ENCODE data around the gene AFF3. TPM values are rescaled to one million over a fixed set of nuclear protein-coding genes. Genes with fewer than 3 reads are reported as not detected.

Gene AFF3
- total RNA-seq, 2 experiments from 2014 or later, result 2.6 to 2.9 TPM

- no peaks in the 10 kb centered on the region for H3K9me3 Mint-ChIP-seq
- H3K27ac Mint-ChIP-seq, result no peak overlapping the region
Measured at GRCh38 chr2:100039291-100039980, 103.0 kb downstream of the AFF3 start.

GRCh38 chr2:100038011-100038410, 104.4 kb downstream of the AFF3 start:
- Mint-ChIP-seq H3K27me3 (peaks cover 7% of the 10 kb centered on the region), H3K9me3 (no peaks in the 10 kb centered on the region), H3K4me1 (no peaks in the 10 kb centered on the region), H3K27ac (no peak overlapping the region), H3K36me3 (no peaks in the 10 kb centered on the region), H3K4me3 (no peak overlapping the region)
- DNase-seq, result no peak

More at GRCh38 chr2:100039291-100039980, 103.0 kb downstream of the AFF3 start:
- Mint-ChIP-seq H3K4me3 (no peak overlapping the region), H3K36me3 (no peaks in the 10 kb centered on the region), H3K4me1 (no peaks in the 10 kb centered on the region), H3K27me3 (peaks cover 7% of the 10 kb centered on the region)
- DNase-seq, result no peak

- DNase-seq, result no peak
- Mint-ChIP-seq H3K4me3 (no peak overlapping the region), H3K27ac (no peak overlapping the region), H3K4me1 (no peaks in the 10 kb centered on the region), H3K9me3 (no peaks in the 10 kb centered on the region), H3K27me3 (peaks cover 5% of the 10 kb centered on the region), H3K36me3 (no peaks in the 10 kb centered on the region)
Measured at GRCh38 chr2:100036793-100037192, 105.6 kb downstream of the AFF3 start.

- Mint-ChIP-seq H3K36me3 (no peaks in the 10 kb centered on the region), H3K4me1 (no peaks in the 10 kb centered on the region), H3K27me3 (peaks cover 3% of the 10 kb centered on the region), H3K4me3 (no peak overlapping the region), H3K27ac (no peak overlapping the region), H3K9me3 (no peaks in the 10 kb centered on the region)
- DNase-seq, result no peak
Measured at GRCh38 chr2:100036026-100036425, 106.4 kb downstream of the AFF3 start.

- Mint-ChIP-seq H3K27ac (no peak overlapping the region), H3K9me3 (no peaks in the 10 kb centered on the region), H3K4me3 (no peak overlapping the region), H3K36me3 (no peaks in the 10 kb centered on the region), H3K27me3 (peaks cover 6% of the 10 kb centered on the region), H3K4me1 (no peaks in the 10 kb centered on the region)
- DNase-seq, result no peak
Measured at GRCh38 chr2:100034431-100034830, 108.0 kb downstream of the AFF3 start.

- no peak for DNase-seq
- H3K27me3 Mint-ChIP-seq, result peaks cover 9% of the 10 kb centered on the region
- no peak overlapping the region for H3K27ac Mint-ChIP-seq
- H3K4me3 Mint-ChIP-seq, result no peak overlapping the region
- H3K9me3 Mint-ChIP-seq, result no peaks in the 10 kb centered on the region
- H3K4me1 Mint-ChIP-seq, result no peaks in the 10 kb centered on the region
- H3K36me3 Mint-ChIP-seq, result no peaks in the 10 kb centered on the region
Measured at GRCh38 chr2:100033976-100034375, 108.4 kb downstream of the AFF3 start.

GRCh38 chr2:100031604-100032003, 110.8 kb downstream of the AFF3 start:
- H3K27ac Mint-ChIP-seq, result no peak overlapping the region
- peaks cover 8% of the 10 kb centered on the region for H3K27me3 Mint-ChIP-seq
- H3K4me3 Mint-ChIP-seq, result no peak overlapping the region
- H3K36me3 Mint-ChIP-seq, result no peaks in the 10 kb centered on the region
- H3K4me1 Mint-ChIP-seq, result no peaks in the 10 kb centered on the region
- no peak for DNase-seq
- H3K9me3 Mint-ChIP-seq, result no peaks in the 10 kb centered on the region

GRCh38 chr2:100029460-100029859, 112.9 kb downstream of the AFF3 start:
- Mint-ChIP-seq H3K9me3 (no peaks in the 10 kb centered on the region), H3K27me3 (peaks cover 6% of the 10 kb centered on the region), H3K4me3 (no peak overlapping the region), H3K36me3 (no peaks in the 10 kb centered on the region), H3K4me1 (no peaks in the 10 kb centered on the region), H3K27ac (no peak overlapping the region)
- no peak for DNase-seq

- H3K27ac Mint-ChIP-seq, result no peak overlapping the region
- no peaks in the 10 kb centered on the region for H3K4me1 Mint-ChIP-seq
- no peaks in the 10 kb centered on the region for H3K36me3 Mint-ChIP-seq
- H3K27me3 Mint-ChIP-seq, result no peaks in the 10 kb centered on the region
- no peak for DNase-seq
- H3K4me3 Mint-ChIP-seq, result no peak overlapping the region
- no peaks in the 10 kb centered on the region for H3K9me3 Mint-ChIP-seq
Measured at GRCh38 chr2:100021791-100022340, 120.5 kb downstream of the AFF3 start.

- H3K9me3 Mint-ChIP-seq, result no peaks in the 10 kb centered on the region
- no peak overlapping the region for H3K27ac Mint-ChIP-seq
- no peaks in the 10 kb centered on the region for H3K4me1 Mint-ChIP-seq
- DNase-seq, result no peak
- no peaks in the 10 kb centered on the region for H3K27me3 Mint-ChIP-seq
- H3K36me3 Mint-ChIP-seq, result no peaks in the 10 kb centered on the region
- no peak overlapping the region for H3K4me3 Mint-ChIP-seq
Measured at GRCh38 chr2:100019499-100019898, 122.9 kb downstream of the AFF3 start.

GRCh38 chr2:100018341-100019193, 123.8 kb downstream of the AFF3 start:
- Mint-ChIP-seq H3K4me1 (no peaks in the 10 kb centered on the region), H3K4me3 (no peak overlapping the region), H3K36me3 (no peaks in the 10 kb centered on the region), H3K27me3 (no peaks in the 10 kb centered on the region), H3K9me3 (no peaks in the 10 kb centered on the region), H3K27ac (no peak overlapping the region)
- DNase-seq, result no peak

- Mint-ChIP-seq H3K27me3 (no peaks in the 10 kb centered on the region), H3K9me3 (no peaks in the 10 kb centered on the region), H3K4me3 (no peak overlapping the region), H3K4me1 (no peaks in the 10 kb centered on the region), H3K36me3 (no peaks in the 10 kb centered on the region), H3K27ac (no peak overlapping the region)
- no peak for DNase-seq
Measured at GRCh38 chr2:100017633-100018032, 124.8 kb downstream of the AFF3 start.

- Mint-ChIP-seq H3K27me3 (no peaks in the 10 kb centered on the region), H3K4me1 (no peaks in the 10 kb centered on the region), H3K9me3 (no peaks in the 10 kb centered on the region), H3K4me3 (no peak overlapping the region), H3K27ac (no peak overlapping the region), H3K36me3 (no peaks in the 10 kb centered on the region)
- DNase-seq, result no peak
Measured at GRCh38 chr2:100016756-100017155, 125.6 kb downstream of the AFF3 start.

GRCh38 chr2:100015849-100016248, 126.5 kb downstream of the AFF3 start:
- Mint-ChIP-seq H3K9me3 (no peaks in the 10 kb centered on the region), H3K27me3 (no peaks in the 10 kb centered on the region), H3K4me3 (no peak overlapping the region), H3K36me3 (no peaks in the 10 kb centered on the region), H3K4me1 (no peaks in the 10 kb centered on the region), H3K27ac (no peak overlapping the region)
- DNase-seq, result no peak

GRCh38 chr2:100013892-100014677, 128.3 kb downstream of the AFF3 start:
- H3K27me3 Mint-ChIP-seq, result no peaks in the 10 kb centered on the region
- H3K36me3 Mint-ChIP-seq, result no peaks in the 10 kb centered on the region

More at GRCh38 chr2:100013892-100014677, 128.3 kb downstream of the AFF3 start:
- Mint-ChIP-seq H3K4me1 (no peaks in the 10 kb centered on the region), H3K4me3 (no peak overlapping the region), H3K27ac (no peak overlapping the region), H3K9me3 (no peaks in the 10 kb centered on the region)
- DNase-seq, result no peak

Data from activated naive CD8-positive, alpha-beta T cell treated with anti-CD3 and anti-CD28 coated beads for 36 hours (primary cell).